NCI-H1436 treated with DMSO at 0.1 percent for 48 hours (cell line): ENCODE measurements around the gene PDE11A.

Source experiments
- DNase-seq: peaks from one replicate; lab custom pipeline; 2025; lab: John Stamatoyannopoulos, UW

The PDE11A gene

GRCh38 chr2:177669201-177669600, 403.4 kb downstream of the PDE11A start:
- no peak for DNase-seq

DNA sequence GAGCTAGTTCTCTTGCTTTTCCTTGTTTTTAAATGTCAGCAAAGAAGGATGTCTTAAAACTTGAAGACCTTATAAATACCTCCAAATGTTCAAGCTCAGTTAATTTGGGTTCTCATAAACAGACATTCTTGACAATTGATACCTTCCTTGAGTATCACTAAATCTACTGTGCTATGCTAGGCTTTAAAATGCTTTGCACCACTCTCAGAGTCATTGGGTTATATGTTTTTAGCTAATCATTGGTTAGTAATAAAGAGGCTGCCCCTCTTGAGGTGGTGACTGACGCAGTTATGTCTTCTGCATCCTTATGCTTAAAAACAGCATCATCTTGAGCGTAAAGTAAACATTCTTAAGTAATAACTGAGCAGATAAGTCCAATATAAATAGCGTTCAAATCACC, 404.0 kb downstream of the PDE11A start:
- no peak for DNase-seq

- no peak for DNase-seq
Observed at GRCh38 chr2:177667626-177668025, 405.0 kb downstream of the PDE11A start.

- DNase-seq: no peak
Observed at GRCh38 chr2:177666408-177666807, 406.2 kb downstream of the PDE11A start.

DNA sequence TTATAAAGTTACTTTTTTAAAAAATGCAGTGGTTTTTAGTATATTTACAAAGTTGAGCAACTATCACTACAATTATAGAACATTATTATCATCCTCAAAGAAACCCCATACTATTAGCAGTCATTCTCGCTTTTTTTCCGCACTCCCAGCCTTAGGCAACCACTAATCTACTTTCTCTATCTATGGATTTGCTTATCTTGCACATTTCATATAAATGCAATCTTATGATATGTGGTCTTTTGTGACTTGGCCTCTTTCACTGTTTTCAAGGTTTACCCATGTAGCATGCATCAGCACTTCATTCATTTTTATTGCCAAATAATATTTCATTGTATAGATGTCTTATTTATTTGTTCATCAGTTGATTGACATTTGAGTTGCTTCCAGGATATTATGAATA, 406.6 kb downstream of the PDE11A start:
- DNase-seq: no peak

- no peak for DNase-seq
Observed at GRCh38 chr2:177665328-177665727, 407.2 kb downstream of the PDE11A start.

- no peak for DNase-seq
Observed at GRCh38 chr2:177662895-177663294, 409.7 kb downstream of the PDE11A start.

GRCh38 chr2:177660742-177661141, 411.8 kb downstream of the PDE11A start:
- no peak for DNase-seq

DNA sequence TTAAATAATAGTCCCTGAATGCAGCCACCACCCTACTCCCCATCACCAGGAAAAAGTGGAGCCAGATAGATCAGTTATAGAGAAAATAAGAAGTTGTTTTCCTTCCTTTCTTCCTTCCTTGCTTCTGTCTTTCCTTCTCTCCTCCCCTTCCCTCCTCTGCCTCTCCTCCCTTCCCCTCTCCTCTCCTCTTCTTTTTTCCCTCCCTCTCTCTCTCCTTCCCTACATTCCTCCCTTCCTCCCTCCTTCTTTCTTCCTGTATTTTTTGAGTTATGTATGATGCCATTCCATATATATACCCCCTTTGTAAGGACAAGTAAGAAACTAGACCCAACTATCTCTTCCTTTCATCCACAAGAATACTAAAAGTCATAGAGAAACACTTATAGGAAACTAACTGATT, 414.3 kb downstream of the PDE11A start:
- DNase-seq: no peak

DNA sequence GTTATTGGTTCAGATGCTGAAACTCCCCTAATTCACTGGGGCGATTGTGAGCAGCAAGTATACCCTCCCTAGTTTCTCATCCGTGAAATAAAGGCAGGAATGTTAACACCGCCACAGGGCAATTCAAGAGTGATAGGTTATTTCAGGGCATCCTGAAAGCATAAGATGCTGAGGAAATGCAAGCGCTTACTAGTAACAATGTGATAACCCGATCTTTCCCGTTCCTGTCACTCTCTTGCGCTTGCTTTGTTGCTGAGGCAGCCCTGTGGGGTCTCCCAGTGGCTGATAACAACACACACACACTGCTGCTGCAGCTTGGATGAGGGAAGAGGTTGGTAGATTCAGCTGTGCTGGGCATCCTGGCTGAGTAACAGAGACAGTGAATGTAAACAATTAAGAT, 420.7 kb downstream of the PDE11A start:
- DNase-seq: no peak

DNA sequence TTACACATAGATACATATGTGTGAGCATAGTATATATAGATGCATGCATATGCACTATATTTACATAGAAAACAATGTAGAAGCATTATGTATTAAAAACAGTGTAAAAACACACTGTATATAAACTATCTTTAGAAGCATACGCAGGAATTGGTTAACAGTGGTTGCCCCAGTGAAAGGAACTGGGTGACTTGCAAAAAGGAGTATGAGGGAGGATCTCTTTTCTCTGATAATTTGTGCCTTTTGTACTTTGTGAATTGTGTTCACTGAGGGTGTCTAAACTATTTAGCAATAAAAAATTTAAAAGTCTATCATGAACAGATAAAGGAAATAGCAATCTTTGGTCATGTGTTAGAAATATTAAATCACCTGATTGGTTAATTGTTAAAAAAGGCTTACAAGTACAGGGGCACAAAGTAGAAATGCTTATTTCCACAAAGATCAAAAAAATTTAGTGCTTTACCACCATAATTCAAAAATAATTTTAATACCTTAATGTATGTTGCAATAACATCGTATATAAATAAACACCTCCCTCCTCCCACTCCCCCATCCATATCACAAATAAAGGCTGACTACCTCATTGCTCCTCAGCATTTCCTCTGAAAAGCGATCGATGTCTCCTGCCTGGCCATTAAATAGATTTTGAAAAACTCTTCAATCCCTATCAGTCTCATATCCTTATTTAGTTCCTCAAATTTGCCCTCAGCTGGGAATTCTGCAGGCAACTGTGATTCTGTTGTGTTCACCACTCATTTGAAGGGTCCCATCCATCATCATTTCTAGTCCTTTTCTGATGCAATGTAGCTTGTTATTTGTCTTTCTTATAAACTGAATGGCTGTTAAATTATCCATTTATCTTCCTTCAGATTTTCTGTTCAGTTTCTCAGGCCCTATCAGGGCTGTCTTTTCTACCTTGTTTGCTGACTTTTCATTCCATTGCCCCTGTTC, 422.7 kb downstream of the PDE11A start:
- no peak for DNase-seq

DNA sequence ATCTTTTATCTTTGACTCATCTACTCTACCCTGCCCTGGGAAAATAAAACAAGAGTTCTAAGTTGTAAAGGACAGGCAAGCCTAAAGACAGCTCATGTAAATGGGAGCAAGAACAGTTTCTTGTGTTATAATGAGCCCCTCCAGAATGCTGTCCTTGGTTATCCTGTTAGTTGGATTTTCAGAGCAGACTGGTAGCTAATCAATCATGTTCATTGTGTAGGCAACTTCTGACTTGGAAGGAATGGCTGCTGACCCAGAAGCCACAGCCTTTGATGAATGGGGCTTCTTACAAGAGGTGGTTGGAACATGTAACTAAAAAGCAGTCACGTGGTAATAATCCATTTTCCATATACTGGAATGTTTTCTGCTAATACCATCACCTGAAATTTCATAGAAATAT, 425.8 kb downstream of the PDE11A start:
- no peak for DNase-seq

- no peak for DNase-seq
Observed at GRCh38 chr2:177646241-177646640, 426.3 kb downstream of the PDE11A start.

DNA sequence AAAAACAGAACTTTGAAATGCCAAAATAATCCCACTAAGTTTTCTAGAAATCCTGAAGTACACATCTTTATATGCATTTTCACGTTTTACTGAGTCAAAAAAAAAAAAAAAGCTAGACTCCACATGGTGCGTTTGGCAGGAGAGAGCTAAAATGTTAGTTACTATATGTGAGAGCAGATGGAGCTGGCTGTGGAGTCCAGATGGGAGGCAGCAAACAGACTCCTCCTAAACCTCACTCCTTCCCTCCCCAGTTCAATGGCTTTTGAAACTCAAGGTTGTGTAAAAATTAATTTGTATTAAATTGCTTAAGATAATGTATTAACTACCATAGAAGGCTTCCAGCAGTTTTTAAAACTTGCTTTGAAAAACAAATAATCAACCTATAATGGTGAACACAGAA, 431.2 kb downstream of the PDE11A start:
- DNase-seq: no peak

DNA sequence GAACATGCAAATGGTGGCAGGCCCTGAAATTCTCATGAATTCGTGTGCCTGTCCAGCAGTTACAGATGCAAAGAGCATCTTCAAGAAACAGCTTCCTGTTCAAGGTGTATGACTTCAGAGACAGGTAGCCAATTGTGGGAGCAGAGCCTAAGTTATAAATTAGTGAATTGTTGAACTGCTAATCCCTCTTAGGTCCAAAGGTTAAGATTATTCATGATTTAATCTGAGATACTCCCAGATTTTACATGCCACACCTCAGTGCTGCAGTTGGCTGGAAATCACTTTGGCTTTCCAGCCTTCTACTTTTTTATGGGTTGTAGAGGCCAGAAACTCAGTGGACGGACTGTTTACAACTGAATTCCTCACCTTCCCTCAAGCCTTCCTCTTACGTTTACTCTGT, 432.2 kb downstream of the PDE11A start:
- no peak for DNase-seq

GRCh38 chr2:177639262-177639914, 433.2 kb downstream of the PDE11A start:
- DNase-seq: no peak

- DNase-seq: no peak
Observed at GRCh38 chr2:177638507-177638906, 434.1 kb downstream of the PDE11A start.

DNA sequence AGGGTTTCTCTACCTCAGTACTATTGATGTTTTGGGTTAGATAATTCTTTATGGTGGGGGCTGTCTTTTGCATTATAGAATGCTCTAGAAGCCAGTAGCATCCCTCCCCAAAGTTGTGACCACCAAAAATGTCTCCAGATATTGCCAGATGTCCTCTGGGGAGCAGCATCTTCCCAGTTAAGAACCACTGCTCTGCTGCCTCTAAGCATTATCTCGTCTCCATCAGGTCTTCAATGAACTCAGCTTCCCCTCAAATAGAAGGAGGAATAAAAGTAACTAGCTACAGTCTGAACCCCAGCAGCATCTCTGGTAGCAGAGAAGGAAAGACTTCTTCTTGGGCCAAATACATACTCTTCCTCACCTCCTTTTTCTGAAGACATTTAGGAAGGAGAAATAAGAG, 435.9 kb downstream of the PDE11A start:
- DNase-seq: no peak

- no peak for DNase-seq
Observed at GRCh38 chr2:177635696-177636095, 436.9 kb downstream of the PDE11A start.

- DNase-seq: no peak
Observed at GRCh38 chr2:177633910-177634294, 438.7 kb downstream of the PDE11A start.

GRCh38 chr2:177633111-177633510, 439.5 kb downstream of the PDE11A start:
- DNase-seq: no peak

DNA sequence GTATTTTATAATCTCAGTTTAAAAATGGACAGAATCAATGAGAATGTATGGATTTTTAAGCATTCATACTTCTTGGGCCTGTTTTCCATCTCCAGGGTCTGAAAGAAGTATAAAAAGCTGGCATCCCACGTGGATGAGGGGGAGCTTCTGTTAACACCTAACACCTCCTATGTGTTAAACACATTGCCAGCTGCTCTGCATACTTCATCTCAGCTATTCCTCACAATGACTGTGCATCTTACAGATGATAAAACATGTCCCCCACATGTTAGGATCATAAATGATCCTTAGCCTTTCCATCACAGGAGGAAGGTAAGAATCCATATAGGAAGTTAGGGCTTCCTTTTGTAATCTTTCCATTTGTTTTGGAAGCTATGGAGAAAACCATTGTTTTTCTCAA, 440.9 kb downstream of the PDE11A start:
- no peak for DNase-seq

DNA sequence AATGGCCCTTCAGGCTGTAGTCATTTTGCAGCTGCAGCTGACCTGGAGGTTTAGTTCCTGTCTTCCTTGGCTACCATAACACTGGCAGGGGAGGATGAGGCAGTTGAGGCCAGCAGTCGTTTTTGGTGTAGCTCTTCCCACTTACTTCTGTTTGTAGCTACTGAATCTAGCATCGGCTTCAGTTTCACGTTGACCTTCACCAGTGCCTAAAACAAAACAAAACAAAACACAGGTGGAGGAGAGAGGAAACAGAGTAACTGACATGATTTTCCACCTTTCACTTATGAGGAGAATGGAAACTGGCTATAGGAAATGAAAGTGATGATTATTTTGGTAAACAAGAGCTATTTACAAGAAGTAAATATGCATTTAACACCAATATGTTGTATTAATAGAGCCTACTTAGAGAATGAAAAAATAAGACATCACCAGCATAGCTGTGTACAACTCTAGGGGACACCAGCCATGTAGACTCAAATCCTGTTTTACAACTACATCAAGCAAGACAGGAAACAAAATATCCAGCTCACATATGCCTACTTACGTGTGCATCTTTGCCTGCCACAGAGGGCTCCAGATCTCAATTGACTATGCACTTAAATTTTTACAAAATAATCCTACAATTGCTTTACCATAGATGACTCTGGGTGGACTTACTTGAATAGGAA, 443.1 kb downstream of the PDE11A start:
- no peak for DNase-seq
